GDM1 (cell line): ENCODE measurements around the gene DESI1.
"Not testable (repeated sequence)": the region's sequence is repeated elsewhere in the genome, so short reads cannot be mapped to it uniquely, and the experiment has no call there.

ENCODE experiments used
- DNase-seq: peaks from one replicate; lab custom pipeline; 2025; lab: John Stamatoyannopoulos, UW

DESI1 gene

DNA sequence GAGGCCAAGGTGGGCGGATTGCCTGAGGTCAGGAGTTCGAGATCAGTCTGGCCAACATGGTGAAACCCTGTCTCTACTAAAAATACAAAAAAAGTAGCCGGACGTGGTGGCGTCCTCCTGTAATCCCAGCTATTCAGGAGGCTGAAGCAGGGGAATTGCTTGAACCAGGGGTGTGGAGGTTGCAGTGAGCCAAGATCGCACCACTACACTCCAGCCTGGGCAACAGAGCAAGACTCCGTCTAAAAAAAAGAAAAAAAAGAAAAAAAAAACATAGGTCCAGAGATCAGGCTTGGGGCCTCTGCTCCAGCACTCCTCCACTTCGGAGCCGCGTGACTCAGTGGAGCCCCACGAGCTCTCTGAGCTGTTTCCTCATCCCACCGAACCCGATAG lies 62.6 kb downstream of the DESI1 start:
- not testable (repeated sequence) for DNase-seq

DNA sequence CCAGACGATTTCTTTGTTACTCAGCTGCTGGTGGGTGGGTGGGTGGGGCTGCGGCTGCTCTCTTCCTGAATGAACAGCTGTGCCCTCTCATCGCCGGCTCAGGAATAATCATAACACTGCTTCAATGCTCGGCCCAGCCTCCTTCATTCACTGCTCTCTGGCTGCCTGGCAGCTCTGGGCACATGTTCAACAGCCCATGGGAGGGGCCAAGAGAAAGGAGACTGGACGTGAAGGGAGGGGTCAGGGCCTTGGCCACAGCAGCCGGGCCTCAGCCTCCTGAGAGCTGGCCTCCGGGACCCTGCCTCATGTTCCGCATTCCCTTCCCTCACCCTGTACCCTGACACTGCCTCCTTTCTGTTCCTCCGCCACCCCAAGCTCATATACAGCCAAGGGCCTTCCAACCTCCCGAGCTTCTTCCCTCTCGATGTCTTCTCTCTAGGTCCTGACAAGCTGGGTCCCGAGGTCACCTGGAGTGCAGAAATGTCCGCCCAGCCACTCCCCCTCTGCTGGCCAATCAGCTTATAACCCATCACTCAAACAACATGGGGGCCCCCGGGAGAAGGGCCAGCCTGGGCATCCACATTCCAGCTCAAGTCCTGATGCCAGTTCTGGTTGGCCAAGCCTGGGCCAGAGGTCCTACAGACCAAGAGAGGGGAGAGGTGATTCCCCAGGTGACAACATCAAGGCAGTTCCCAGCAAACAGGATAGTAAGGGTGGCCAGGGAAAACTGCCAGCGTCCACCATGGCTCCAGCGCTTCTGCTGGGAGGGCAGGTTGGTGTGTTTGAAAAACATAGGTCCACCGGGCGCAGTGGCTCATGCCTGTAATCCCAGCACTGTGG lies 63.2 kb downstream of the DESI1 start:
- no peak for DNase-seq

DNA sequence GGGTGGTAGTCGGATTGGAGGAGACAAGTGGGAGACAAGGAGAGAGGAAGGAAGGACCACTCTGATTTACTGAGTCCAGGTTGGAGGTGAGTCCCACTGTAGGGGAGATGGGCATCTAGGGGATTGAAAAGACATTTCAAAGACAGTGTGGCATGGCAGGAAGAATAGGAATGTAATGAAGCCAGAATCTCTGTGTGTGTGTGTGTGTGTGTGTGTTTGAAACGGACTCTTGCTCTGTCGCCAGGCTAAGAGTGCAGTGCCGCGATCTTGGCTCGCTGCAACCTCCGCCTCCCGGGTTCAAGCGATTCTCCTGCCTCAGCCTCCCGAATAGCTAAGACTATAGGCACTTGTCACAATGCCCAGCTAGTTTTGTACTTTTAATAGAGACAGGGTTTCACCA lies 64.3 kb downstream of the DESI1 start:
- DNase-seq, result no peak

DNA sequence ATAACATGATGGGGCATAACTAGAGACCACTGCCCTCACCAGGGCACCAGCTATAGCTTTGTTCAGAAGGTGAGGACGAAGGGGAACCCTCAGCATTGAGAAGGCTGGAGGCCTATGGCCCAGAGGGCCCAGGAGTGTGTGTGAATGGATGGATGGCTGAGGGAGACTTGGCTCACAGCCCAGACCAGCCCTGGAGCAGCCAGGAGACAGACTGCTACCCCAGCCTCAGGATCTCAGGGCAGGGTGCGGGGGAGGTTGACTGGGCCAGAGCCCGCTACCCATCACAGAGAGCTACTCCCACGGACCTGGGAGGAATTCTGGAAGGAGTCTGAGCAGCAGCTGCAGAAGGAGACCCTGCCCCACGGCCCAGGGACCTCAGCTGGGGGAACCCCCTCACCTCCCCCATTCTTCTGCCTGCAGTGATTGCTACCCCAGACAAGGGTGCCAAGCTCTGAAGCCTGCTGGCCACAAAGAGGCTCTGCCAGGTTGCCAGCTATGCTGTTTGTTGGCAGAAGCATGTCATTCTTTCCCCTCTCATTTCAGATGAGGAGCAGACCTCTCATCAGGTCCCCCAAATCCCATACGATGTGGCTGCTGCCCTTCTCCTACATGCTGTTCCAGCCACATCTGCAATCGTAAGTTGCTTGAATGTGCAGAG lies 65.4 kb downstream of the DESI1 start:
- no peak for DNase-seq

DNA sequence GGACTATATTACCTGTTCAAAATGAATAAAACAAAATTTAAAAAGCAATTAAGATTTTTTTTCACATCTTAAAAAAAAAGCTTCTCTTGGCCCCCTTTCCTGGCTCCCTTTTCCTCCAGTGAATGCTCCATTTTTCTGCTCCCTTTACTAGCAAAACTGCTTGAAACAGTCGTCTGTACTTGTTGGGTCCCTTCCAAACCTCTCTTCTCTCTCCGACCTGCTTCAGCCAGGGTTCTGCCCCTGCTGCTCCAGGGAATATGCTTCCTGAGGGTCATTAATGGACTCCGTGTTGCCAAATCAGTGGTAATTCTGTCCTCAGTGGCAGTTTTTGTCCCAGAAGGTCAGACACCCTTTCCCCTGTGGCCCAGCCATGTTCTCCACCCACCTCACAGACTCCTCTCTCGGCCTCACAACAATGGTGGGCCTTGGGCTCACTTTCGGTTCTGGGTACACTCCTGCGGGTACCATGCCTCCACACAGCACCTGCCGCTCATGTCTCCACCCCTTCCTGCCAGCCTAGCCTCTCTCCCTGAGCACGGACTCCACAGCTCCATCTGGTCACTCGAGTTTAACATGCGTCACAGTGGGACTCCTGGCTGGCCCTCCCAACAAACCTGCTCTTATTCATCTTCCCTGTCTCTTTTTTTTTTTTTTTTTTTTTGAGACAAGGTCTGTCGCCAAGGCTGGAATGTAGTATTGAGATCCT lies 68.8 kb downstream of the DESI1 start:
- DNase-seq, result no peak

DNA sequence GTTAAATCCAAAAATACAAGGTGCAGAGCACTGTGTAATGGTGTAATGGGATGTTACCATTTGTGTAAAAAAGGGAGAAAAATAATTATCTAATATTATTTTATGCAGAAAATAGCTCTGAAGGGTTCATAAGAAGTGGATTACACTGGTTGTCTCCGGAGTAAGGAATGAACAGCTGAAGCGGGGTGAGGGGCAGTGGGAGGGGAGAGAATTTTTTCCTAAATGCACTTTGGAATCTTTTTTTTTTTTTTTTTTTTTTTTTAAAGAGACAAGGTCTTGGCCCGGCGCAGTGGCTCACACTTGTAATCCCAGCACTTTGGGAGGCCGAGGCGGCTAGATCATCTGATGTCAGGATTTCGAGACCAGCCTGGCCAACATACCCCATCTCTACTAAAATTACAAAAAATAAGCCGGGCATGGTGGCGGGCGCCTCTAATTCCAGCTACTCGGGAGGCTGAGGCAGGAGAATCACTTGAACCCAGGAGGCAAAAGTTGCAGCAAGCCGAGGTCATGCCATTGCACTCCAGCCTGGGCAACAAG lies 69.8 kb downstream of the DESI1 start:
- DNase-seq, result no peak

DNA sequence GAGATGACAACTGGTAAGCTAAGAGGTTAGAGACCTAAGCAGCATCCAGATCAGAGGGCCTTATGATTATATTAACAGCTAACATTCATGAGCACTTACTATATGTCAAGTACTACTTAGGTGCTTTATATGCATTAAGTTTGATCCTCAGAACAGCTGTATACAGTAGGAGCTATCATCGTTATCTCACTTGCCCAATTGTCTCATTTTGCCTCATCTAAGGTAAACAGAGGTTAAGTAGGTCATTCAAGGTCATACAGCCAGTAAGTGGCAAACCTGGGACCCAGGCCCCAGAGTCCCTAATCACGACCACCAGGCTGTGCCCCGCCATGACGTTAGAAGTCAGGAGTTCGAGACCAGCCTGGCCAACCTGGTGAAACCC lies 72.0 kb downstream of the DESI1 start:
- no peak for DNase-seq
